ENCODE results near the gene EGF. TPM values are rescaled to one million over a fixed set of nuclear protein-coding genes. Genes with fewer than 3 reads are reported as not detected.

EGF gene
- total RNA-seq, 3 donors from 2014 or later, result 1.6 to 2.6 (median 2.5) TPM

DNA sequence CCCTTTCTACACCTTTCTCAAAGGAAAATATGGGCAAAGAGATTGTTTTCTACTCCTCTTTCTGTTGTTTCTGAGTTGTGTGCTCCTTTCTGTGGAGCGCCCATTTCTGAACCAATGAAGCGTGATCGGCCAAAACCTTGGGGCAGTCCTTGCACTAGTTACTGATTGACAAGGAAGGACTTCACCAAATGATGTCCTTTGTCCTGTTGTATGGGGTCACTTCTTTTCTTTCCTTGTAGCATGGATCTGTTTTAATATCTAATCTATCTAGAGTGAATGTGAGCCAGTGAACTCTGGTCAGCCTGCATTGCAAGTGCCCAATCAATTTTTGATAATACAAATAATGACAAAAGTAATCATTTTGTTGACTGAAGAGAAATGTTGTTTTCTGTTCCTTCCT lies 94.5 kb downstream of the EGF start:
- Histone ChIP-seq H3K36me3 (ENCODE audit: low read depth) (no peaks in the 10 kb centered on the region), H3K9me3 (no peaks in the 10 kb centered on the region), H3K4me1 (ENCODE audit: low read depth) (no peaks in the 10 kb centered on the region), H3K4me3 (no peak overlapping the region)
- ATAC-seq (no peak), DNase-seq (no peak)
- TF ChIP-seq, protein P1, sequence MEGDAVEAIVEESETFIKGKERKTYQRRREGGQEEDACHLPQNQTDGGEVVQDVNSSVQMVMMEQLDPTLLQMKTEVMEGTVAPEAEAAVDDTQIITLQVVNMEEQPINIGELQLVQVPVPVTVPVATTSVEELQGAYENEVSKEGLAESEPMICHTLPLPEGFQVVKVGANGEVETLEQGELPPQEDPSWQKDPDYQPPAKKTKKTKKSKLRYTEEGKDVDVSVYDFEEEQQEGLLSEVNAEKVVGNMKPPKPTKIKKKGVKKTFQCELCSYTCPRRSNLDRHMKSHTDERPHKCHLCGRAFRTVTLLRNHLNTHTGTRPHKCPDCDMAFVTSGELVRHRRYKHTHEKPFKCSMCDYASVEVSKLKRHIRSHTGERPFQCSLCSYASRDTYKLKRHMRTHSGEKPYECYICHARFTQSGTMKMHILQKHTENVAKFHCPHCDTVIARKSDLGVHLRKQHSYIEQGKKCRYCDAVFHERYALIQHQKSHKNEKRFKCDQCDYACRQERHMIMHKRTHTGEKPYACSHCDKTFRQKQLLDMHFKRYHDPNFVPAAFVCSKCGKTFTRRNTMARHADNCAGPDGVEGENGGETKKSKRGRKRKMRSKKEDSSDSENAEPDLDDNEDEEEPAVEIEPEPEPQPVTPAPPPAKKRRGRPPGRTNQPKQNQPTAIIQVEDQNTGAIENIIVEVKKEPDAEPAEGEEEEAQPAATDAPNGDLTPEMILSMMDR (IDR thresholded peaks at IDR 0.05), result no peak
- intact Hi-C loops (cut with DNase I, micrococcal nuclease), result no loop called here

DNA sequence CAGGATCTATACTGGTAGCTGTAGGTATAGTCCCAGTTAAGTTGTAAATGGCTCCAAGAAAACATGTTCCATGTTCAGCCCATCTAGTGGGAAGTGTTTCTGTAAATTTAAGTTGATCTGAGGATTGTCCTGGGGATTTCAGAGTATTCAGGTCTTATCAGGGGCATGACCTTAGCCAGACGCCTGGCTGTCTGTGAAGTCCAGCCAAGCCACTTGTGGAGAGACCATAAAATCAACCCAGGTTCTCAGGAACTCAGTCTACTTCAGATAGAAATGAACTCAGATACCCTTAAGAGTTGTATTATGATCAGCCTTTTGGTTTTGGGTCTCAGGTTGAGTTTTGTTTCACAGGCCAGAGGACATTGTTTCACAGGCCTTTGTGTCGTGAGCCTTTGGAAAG lies 95.9 kb downstream of the EGF start:
- H3K9me3 ChIP-seq, result no peaks in the 10 kb centered on the region
- H3K4me1 ChIP-seq (ENCODE audit: low read depth), result no peaks in the 10 kb centered on the region
- TF ChIP-seq, protein P1 (IDR thresholded peaks at IDR 0.05), result no peak
- intact Hi-C loops (cut with DNase I, micrococcal nuclease), result no loop called here
- H3K4me3 ChIP-seq, result no peak overlapping the region
- no peaks in the 10 kb centered on the region for H3K36me3 ChIP-seq (ENCODE audit: low read depth)
- DNase-seq, result no peak
- no peak for ATAC-seq

DNA sequence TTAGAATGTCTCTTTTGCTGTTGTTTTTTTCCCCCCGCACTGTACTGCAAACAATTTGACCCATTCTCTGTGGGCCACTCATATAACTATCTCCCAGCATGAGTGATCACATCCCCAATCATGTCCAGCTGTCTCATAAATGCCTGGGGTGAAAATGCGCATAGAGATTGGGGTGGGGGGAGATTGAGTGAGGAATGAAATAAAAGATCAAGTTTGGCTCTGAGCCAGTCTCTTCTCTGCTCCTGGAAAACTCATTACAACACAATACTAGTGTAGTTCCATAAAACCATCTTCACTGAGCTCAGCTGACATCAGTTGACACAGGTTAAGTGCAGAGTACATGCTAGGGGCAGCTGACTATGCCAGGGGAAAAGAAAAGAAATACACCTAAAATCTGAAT lies 96.9 kb downstream of the EGF start:
- no peaks in the 10 kb centered on the region for H3K9me3 ChIP-seq
- ATAC-seq, result no peak
- intact Hi-C loops (cut with DNase I, micrococcal nuclease), result no loop called here
- DNase-seq, result no peak
- no peaks in the 10 kb centered on the region for H3K4me1 ChIP-seq (ENCODE audit: low read depth)
- TF ChIP-seq, protein P1 (IDR thresholded peaks at IDR 0.05), result no peak
- H3K36me3 ChIP-seq (ENCODE audit: low read depth), result no peaks in the 10 kb centered on the region
- H3K4me3 ChIP-seq, result no peak overlapping the region

DNA sequence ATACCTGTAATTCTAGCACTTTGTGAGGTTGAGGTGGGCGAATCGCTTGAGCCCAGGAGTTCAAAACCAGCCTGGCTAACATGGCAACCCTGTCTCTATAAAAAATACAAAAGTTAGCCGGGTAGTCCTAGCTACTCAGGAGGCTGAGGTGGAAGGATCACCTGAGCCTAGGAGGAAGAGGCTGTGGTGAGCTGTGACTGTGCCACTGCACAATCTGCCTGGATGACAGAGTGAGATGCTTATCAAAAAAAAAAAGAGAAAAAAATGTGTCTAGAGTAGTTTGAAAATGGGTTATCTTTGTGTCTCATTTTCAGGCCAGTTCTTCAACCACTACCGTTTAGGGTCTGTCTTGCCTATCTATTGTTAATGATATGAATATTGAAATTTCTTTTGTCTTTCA lies 98.1 kb downstream of the EGF start:
- no peaks in the 10 kb centered on the region for H3K9me3 ChIP-seq
- H3K4me3 ChIP-seq, result no peak overlapping the region
- H3K36me3 ChIP-seq (ENCODE audit: low read depth), result no peaks in the 10 kb centered on the region
- TF ChIP-seq, protein P1 (IDR thresholded peaks at IDR 0.05), result no peak
- ATAC-seq (no peak), DNase-seq (no peak)
- intact Hi-C loops (cut with DNase I, micrococcal nuclease), result no loop called here
- H3K4me1 ChIP-seq (ENCODE audit: low read depth), result no peaks in the 10 kb centered on the region

DNA sequence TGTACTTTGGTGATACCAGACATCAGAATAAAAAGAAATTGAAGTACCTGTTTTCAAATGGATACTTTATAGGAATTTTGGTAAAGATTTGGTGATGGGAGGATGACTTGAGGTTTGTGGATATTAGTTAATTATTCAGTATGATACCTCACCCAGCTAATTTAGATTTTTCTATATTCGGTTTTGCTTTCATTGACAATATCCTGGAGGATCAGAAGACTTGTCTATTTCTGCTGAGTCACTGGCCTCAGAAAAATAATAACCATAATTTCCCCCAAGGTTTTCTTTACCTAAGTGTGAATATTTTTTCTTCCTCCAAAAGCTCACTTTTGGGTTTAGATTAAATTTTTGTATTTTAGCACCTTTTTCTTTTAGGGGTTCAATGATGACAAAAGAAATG lies 100.2 kb downstream of the EGF start:
- DNase-seq, result no peak

More for the DNA sequence above, 100.2 kb downstream of the EGF start:
- Histone ChIP-seq H3K4me3 (no peak overlapping the region), H3K4me1 (ENCODE audit: low read depth) (no peaks in the 10 kb centered on the region), H3K36me3 (ENCODE audit: low read depth) (no peaks in the 10 kb centered on the region), H3K9me3 (no peaks in the 10 kb centered on the region)
- intact Hi-C loops (cut with DNase I, micrococcal nuclease), result no loop called here
- TF ChIP-seq, protein P1 (IDR thresholded peaks at IDR 0.05), result no peak
- no peak for ATAC-seq

Measured in mucosa of descending colon (tissue), 3 donors.